ENCODE measurements around the gene SH3D19. TPM values are rescaled to one million over a fixed set of nuclear protein-coding genes. Genes with fewer than 3 reads are reported as not detected.
"Not testable (repeated sequence)": the region's sequence is repeated elsewhere in the genome, so short reads cannot be mapped to it uniquely, and the experiment has no call there.

Gene SH3D19
- total RNA-seq, 1 donor from 2014 or later, result not detected

GRCh38 chr4:151099229-151099975 lies 226.0 kb downstream of the SH3D19 start, which contains the start of gene RPS3A:
Gene RPS3A, plus strand, starts transcription at chr4:151099628. Its CDS starts 25 bp downstream, at chr4:151099653.
- Mint-ChIP-seq H3K36me3 (ENCODE audit: low read depth) (peaks cover 41% of the 10 kb centered on the region), H3K9me3 (no peaks in the 10 kb centered on the region), H3K4me3 (peak within 1 kb of the TSS; percentile 97), H3K27ac (peak within 1 kb of the TSS; percentile 98), H3K4me1 (ENCODE audit: low read depth) (peaks cover 56% of the 10 kb centered on the region), H3K27me3 (ENCODE audit: insufficient read depth) (peaks cover 3% of the 10 kb centered on the region)
- peak; percentile 98 for DNase-seq (ENCODE audit: low spot score)
- intact Hi-C loops (cut with micrococcal nuclease), result loop anchor here (1.0 to 5.0 kb wide), 13 partner anchors 67 to 1680 kb away; partner anchors contain the start of genes ARFIP1, FBXW7, GATB and LRBA

DNA sequence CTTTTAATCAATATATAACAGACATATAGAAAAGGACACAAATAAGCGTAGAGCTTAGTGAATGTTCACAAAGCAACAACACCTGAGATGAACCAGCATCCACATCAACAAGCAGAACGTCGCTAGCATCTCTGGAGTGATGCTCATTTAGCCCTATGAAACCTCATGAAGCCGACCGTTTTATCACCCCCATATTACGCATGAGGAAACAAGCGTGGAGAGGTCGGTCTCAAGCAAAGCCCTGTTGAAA lies 226.5 kb downstream of the SH3D19 start:
- intact Hi-C loops (cut with micrococcal nuclease), result loop anchor here (1.0 to 5.0 kb wide), 13 partner anchors 67 to 1680 kb away; partner anchors contain the start of genes ARFIP1, FBXW7, GATB and LRBA
- no peak for DNase-seq (ENCODE audit: low spot score)
- H3K4me3 Mint-ChIP-seq, result peak overlapping the region; percentile 97
- peaks cover 53% of the 10 kb centered on the region for H3K4me1 Mint-ChIP-seq (ENCODE audit: low read depth)
- H3K27ac Mint-ChIP-seq, result peak overlapping the region; percentile 98
- peaks cover 3% of the 10 kb centered on the region for H3K27me3 Mint-ChIP-seq (ENCODE audit: insufficient read depth)
- H3K9me3 Mint-ChIP-seq, result no peaks in the 10 kb centered on the region
- peaks cover 39% of the 10 kb centered on the region for H3K36me3 Mint-ChIP-seq (ENCODE audit: low read depth)

DNA sequence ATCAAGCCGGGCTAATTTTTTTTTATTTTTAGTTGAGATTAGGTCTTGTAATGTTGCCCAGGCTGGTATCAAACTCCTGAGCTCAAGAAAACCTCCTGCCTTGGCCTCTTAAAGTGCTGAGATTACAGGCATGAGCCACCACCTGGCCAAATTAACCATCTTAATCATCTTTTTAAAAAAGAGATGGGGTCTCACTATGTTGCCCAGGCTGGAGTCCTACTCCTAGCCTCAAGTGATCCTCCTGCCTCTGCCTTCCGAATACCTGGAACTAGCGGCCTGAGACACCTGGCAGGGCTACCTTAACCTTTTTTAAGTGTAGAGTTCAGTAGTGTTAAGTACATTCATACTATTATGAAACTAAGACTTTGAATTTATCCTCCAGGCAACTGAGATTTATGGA lies 227.6 kb downstream of the SH3D19 start:
- Mint-ChIP-seq H3K9me3 (no peaks in the 10 kb centered on the region), H3K4me1 (ENCODE audit: low read depth) (peaks cover 51% of the 10 kb centered on the region), H3K27me3 (ENCODE audit: insufficient read depth) (peaks cover 6% of the 10 kb centered on the region), H3K36me3 (ENCODE audit: low read depth) (peaks cover 31% of the 10 kb centered on the region), H3K27ac (peak overlapping the region; percentile 98), H3K4me3 (no peak overlapping the region)
- intact Hi-C loops (cut with micrococcal nuclease), result loop anchor here (2.0 to 5.0 kb wide), 4 partner anchors 135 to 1455 kb away; no protein-coding TSS in a partner anchor
- DNase-seq (ENCODE audit: low spot score), result no peak

GRCh38 chr4:151095142-151095541 lies 230.3 kb downstream of the SH3D19 start:
- H3K4me3 Mint-ChIP-seq, result no peak overlapping the region
- H3K4me1 Mint-ChIP-seq (ENCODE audit: low read depth), result peaks cover 30% of the 10 kb centered on the region
- peaks cover 6% of the 10 kb centered on the region for H3K27me3 Mint-ChIP-seq (ENCODE audit: insufficient read depth)
- peaks cover 5% of the 10 kb centered on the region for H3K36me3 Mint-ChIP-seq (ENCODE audit: low read depth)
- intact Hi-C loops (cut with micrococcal nuclease), result loop anchor here (5.0 kb wide), 3 partner anchors 658 to 1457 kb away; no protein-coding TSS in a partner anchor
- H3K27ac Mint-ChIP-seq, result peak overlapping the region; percentile 27
- DNase-seq (ENCODE audit: low spot score), result no peak
- no peaks in the 10 kb centered on the region for H3K9me3 Mint-ChIP-seq

DNA sequence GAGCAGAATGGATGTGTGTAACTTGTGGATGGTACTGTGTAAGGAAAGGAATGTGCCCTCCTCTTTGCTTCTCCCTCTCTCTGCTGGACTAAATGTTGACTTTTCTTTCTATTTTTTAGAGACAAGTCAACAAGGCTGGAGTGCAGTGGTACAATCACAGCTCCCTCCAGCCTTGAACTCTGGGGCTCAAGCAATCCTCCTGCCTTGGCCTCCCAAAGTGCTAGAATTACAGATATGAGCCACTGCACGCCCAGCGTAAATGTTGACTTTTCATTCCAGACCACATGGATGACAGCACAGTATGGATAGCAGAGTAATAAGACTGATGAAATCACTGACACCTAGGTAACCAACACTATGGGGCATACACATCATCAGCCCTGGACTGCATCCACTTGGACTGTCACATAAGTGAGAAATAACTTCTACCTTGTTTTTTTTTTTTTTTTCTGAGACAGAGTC lies 231.1 kb downstream of the SH3D19 start:
- no peak overlapping the region for H3K4me3 Mint-ChIP-seq
- intact Hi-C loops (cut with micrococcal nuclease), result no loop called here

DNA sequence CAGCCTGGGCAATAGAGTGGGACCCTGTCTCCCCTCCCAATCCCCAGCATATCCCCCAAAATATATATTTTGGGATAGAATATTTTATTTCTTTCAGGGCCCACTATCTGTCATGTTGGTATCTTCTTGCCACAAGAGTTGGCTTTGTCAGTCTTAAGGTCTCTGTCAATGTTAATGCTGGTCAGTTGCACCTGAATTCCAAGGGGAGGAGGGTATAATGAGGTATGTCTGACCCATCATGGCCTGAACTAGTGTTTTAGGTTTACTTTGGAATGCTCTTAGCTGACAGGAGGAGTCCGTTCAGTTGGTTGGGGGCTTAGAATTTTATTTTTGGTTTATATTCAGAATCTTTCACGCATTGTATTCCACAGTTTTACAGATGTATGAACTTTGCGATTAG lies 232.2 kb downstream of the SH3D19 start:
- peaks cover 18% of the 10 kb centered on the region for H3K4me1 Mint-ChIP-seq (ENCODE audit: low read depth)
- no peaks in the 10 kb centered on the region for H3K9me3 Mint-ChIP-seq
- no peaks in the 10 kb centered on the region for H3K36me3 Mint-ChIP-seq (ENCODE audit: low read depth)
- intact Hi-C loops (cut with micrococcal nuclease), result no loop called here
- no peak overlapping the region for H3K27ac Mint-ChIP-seq
- DNase-seq (ENCODE audit: low spot score), result no peak
- peaks cover 3% of the 10 kb centered on the region for H3K27me3 Mint-ChIP-seq (ENCODE audit: insufficient read depth)
- no peak overlapping the region for H3K4me3 Mint-ChIP-seq

More for the DNA sequence above, 231.1 kb downstream of the SH3D19 start:
- no peaks in the 10 kb centered on the region for H3K36me3 Mint-ChIP-seq (ENCODE audit: low read depth)
- H3K27ac Mint-ChIP-seq, result no peak overlapping the region
- H3K4me1 Mint-ChIP-seq (ENCODE audit: low read depth), result peaks cover 29% of the 10 kb centered on the region
- no peak for DNase-seq (ENCODE audit: low spot score)
- H3K27me3 Mint-ChIP-seq (ENCODE audit: insufficient read depth), result peaks cover 5% of the 10 kb centered on the region
- H3K9me3 Mint-ChIP-seq, result no peaks in the 10 kb centered on the region

DNA sequence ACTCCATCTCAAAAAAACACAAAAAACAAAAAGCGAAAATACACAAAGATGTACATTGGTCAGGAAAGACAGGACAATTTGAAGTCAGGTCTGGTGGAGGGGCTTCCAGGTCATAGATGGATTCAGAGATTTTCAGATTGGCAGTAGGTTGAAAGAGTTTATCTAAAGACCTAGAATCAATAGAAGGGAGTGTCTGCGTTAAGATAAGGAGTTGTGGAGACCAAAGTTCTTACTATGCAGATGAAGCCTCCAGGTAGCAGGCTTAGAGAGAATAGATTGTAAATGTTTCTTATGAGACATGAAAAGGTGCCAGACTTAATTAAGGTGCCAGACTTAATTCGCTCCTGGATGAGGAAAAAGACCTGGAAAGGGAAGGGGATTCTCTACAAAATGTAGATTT lies 232.9 kb downstream of the SH3D19 start:
- H3K36me3 Mint-ChIP-seq (ENCODE audit: low read depth), result no peaks in the 10 kb centered on the region
- H3K4me3 Mint-ChIP-seq, result no peak overlapping the region
- DNase-seq (ENCODE audit: low spot score), result no peak
- H3K27ac Mint-ChIP-seq, result no peak overlapping the region
- peaks cover 3% of the 10 kb centered on the region for H3K27me3 Mint-ChIP-seq (ENCODE audit: insufficient read depth)
- H3K4me1 Mint-ChIP-seq (ENCODE audit: low read depth), result peaks cover 13% of the 10 kb centered on the region
- no peaks in the 10 kb centered on the region for H3K9me3 Mint-ChIP-seq
- intact Hi-C loops (cut with micrococcal nuclease), result no loop called here

DNA sequence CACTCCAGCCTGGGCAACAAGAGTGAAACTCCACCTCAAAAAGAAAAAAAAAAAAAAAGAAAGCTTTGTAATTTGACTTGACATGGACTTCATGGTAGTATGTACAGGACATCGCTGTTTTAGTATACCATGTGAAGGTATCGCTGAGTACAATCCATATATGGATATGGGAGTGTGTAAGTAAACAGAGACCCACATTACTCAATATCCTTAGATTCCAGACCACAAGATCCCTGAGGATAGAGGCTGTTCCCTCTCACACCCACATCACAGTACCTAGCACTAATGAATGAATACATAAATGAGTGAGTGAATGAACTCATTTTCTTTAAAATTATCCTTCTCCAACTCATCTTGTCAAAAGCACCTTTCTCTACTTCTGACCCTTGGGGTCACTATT lies 234.4 kb downstream of the SH3D19 start:
- H3K27ac Mint-ChIP-seq, result no peak overlapping the region
- H3K4me1 Mint-ChIP-seq (ENCODE audit: low read depth), result peaks cover 11% of the 10 kb centered on the region
- DNase-seq (ENCODE audit: low spot score), result no peak
- H3K36me3 Mint-ChIP-seq (ENCODE audit: low read depth), result no peaks in the 10 kb centered on the region
- no peak overlapping the region for H3K4me3 Mint-ChIP-seq
- intact Hi-C loops (cut with micrococcal nuclease), result no loop called here
- peaks cover 3% of the 10 kb centered on the region for H3K27me3 Mint-ChIP-seq (ENCODE audit: insufficient read depth)
- H3K9me3 Mint-ChIP-seq, result no peaks in the 10 kb centered on the region

- H3K27ac Mint-ChIP-seq, result no peak overlapping the region
- no peak for DNase-seq (ENCODE audit: low spot score)
- intact Hi-C loops (cut with micrococcal nuclease), result no loop called here
- H3K27me3 Mint-ChIP-seq (ENCODE audit: insufficient read depth), result no peaks in the 10 kb centered on the region
- H3K4me1 Mint-ChIP-seq (ENCODE audit: low read depth), result no peaks in the 10 kb centered on the region
- H3K9me3 Mint-ChIP-seq, result no peaks in the 10 kb centered on the region
- no peak overlapping the region for H3K4me3 Mint-ChIP-seq
- no peaks in the 10 kb centered on the region for H3K36me3 Mint-ChIP-seq (ENCODE audit: low read depth)
Measured at GRCh38 chr4:151087467-151087866, 237.9 kb downstream of the SH3D19 start.

GRCh38 chr4:151077978-151078377 lies 247.4 kb downstream of the SH3D19 start:
- DNase-seq (ENCODE audit: low spot score); H3K27me3 Mint-ChIP-seq (ENCODE audit: insufficient read depth); H3K27ac Mint-ChIP-seq; H3K9me3 Mint-ChIP-seq; intact Hi-C loops (cut with micrococcal nuclease); H3K4me3 Mint-ChIP-seq; H3K4me1 Mint-ChIP-seq (ENCODE audit: low read depth); H3K36me3 Mint-ChIP-seq (ENCODE audit: low read depth): not testable (repeated sequence)

DNA sequence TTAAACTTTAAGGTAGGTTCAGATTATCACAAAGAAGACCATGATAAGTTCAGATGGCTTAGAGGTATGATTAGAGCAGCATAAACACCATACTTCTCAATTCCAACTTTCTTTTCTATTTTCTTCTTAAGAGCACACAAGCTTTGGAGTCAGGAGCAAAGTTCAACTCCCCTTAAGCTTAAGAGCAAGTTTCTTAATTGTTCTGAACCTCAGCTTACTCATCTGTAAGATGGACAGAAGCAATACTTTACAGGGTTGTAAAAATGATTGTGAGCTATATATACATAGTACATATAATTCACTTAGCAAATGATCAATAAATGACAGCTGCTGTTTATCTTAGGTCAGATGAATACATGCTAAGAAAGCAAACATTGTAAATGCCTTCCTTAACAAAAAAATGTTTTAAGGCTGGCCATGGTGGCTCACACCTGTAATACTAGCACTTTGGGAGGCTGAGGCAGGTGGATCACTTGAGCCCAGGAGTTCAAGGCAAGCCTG lies 250.9 kb downstream of the SH3D19 start:
- Mint-ChIP-seq H3K27ac (no peak overlapping the region), H3K4me1 (ENCODE audit: low read depth) (no peaks in the 10 kb centered on the region), H3K9me3 (no peaks in the 10 kb centered on the region), H3K36me3 (ENCODE audit: low read depth) (no peaks in the 10 kb centered on the region), H3K27me3 (ENCODE audit: insufficient read depth) (peaks cover 4% of the 10 kb centered on the region), H3K4me3 (no peak overlapping the region)
- no peak for DNase-seq (ENCODE audit: low spot score)
- intact Hi-C loops (cut with micrococcal nuclease), result no loop called here
